Endothelial cell (in vitro differentiated cells): ENCODE data around the gene S100A14. TPM values are rescaled to one million over a fixed set of nuclear protein-coding genes. Genes with fewer than 3 reads are reported as not detected.
A peak's percentile ranks its signal among the peaks of the same experiment; 100 is the strongest.

Source experiments
- DNase-seq: peaks from one replicate; pipeline ENCODE4 v3.0.0; 2021; ENCODE audit warnings: low spot score
- H3K27ac Mint-ChIP-seq: one replicate; pipeline ENCODE4 v1.8.0; 2021; ENCODE audit warnings: mixed read lengths, inconsistent platforms; ENCODE audit not compliant: unreplicated experiment
- H3K27me3 Mint-ChIP-seq: one replicate; pipeline ENCODE4 v1.8.0; 2021; ENCODE audit warnings: mild to moderate bottlenecking, moderate library complexity, mixed read lengths, inconsistent platforms; ENCODE audit not compliant: unreplicated experiment
- H3K36me3 Mint-ChIP-seq: one replicate; pipeline ENCODE4 v1.8.0; 2021; ENCODE audit warnings: mild to moderate bottlenecking, low read depth, mixed read lengths, inconsistent platforms; ENCODE audit not compliant: unreplicated experiment
- H3K4me1 Mint-ChIP-seq: one replicate; pipeline ENCODE4 v1.8.0; 2021; ENCODE audit warnings: mild to moderate bottlenecking, mixed read lengths, inconsistent platforms; ENCODE audit not compliant: unreplicated experiment
- H3K4me3 Mint-ChIP-seq: one replicate; pipeline ENCODE4 v1.8.0; 2021; ENCODE audit warnings: mild to moderate bottlenecking, mixed read lengths, inconsistent platforms; ENCODE audit not compliant: unreplicated experiment
- H3K9me3 Mint-ChIP-seq: one replicate; pipeline ENCODE4 v1.8.0; 2021; ENCODE audit warnings: mixed read lengths, inconsistent platforms; ENCODE audit not compliant: unreplicated experiment
- CTCF ChIP-seq: fragments of 200-600 bp; sonication (generic); IDR thresholded peaks from one replicate; pipeline ENCODE4 v1.5.0; 2021; ENCODE audit warnings: antibody characterized with exemption; ENCODE audit not compliant: unreplicated experiment
- total RNA-seq: library from RNA; stranded (reverse); fragmentation: NEBNext Ultra II Directional; extraction: Animal tissue kit (Norgen Biotek cat#: 25700); gene quantifications from one replicate; pipeline ENCODE4 v1.2.1, GENCODE V29; 2021; ENCODE audit not compliant: unreplicated experiment

Gene S100A14
- total RNA-seq, 1 donor from 2014 or later: not detected

- no peak for TF ChIP-seq CTCF
- peaks cover 26% of the 10 kb centered on the region for H3K4me1 Mint-ChIP-seq
These were observed 50.4 kb downstream of the S100A14 start, which contains the start of gene S100A2 for GRCh38 chr1:153565529-153566374. S100A2 (minus strand) TSS chr1:153565844; CDS start chr1:153563877, 1,967 bp downstream.

More at GRCh38 chr1:153565529-153566374, 50.4 kb downstream of the S100A14 start, which contains the start of gene S100A2:
- Mint-ChIP-seq H3K27me3 (peaks cover 15% of the 10 kb centered on the region), H3K9me3 (no peaks in the 10 kb centered on the region), H3K4me3 (no peak within 1 kb of the TSS), H3K36me3 (no peaks in the 10 kb centered on the region), H3K27ac (peak within 1 kb of the TSS; percentile 81)
- DNase-seq: no peak

Other genes with a start within 250 kb of the S100A14 start
- not detected for gene S100A12, start 240.7 kb downstream of the S100A14 start, total RNA-seq
- not detected for gene S100A8, start 225.3 kb downstream of the S100A14 start, total RNA-seq
- gene S100A7A, start 199.8 kb downstream of the S100A14 start, total RNA-seq: not detected
- gene S100A7, start 155.7 kb downstream of the S100A14 start, total RNA-seq: not detected
- gene S100A6, start 80.3 kb downstream of the S100A14 start, total RNA-seq: 11.9 TPM
- gene S100A5, start 75.4 kb downstream of the S100A14 start, total RNA-seq: not detected
- gene S100A4, start 70.5 kb downstream of the S100A14 start, total RNA-seq: 2.8 TPM
- gene S100A3, start 67.1 kb downstream of the S100A14 start, total RNA-seq: not detected
- not detected for gene S100A2, start 50.5 kb downstream of the S100A14 start, total RNA-seq
- gene S100A16, start 3.2 kb downstream of the S100A14 start, total RNA-seq: 363 TPM
- gene S100A13, start 11.2 kb upstream of the S100A14 start, total RNA-seq: 152 TPM
- gene S100A1, start 12.1 kb upstream of the S100A14 start, total RNA-seq: not detected
- gene CHTOP, start 17.7 kb upstream of the S100A14 start, total RNA-seq: 59.3 TPM
- 23.6 TPM for gene SNAPIN, start 42.4 kb upstream of the S100A14 start, total RNA-seq
- 216 TPM for gene ILF2, start 54.7 kb upstream of the S100A14 start, total RNA-seq
- gene NPR1, start 62.4 kb upstream of the S100A14 start, total RNA-seq: 57.1 TPM
- 69.4 TPM for gene INTS3, start 111.7 kb upstream of the S100A14 start, total RNA-seq
- gene SLC27A3, start 159.1 kb upstream of the S100A14 start, total RNA-seq: 72.7 TPM